ENCODE results near the gene ORM1. TPM values are rescaled to one million over a fixed set of nuclear protein-coding genes. Genes with fewer than 3 reads are reported as not detected.

ORM1 gene
- total RNA-seq, 2 experiments from 2014 or later, result not detected

- Histone ChIP-seq H3K36me3 (ENCODE audit: insufficient read depth, low read length) (no peaks in the 10 kb centered on the region), H3K4me3 (ENCODE audit: low read depth, low read length, poor library complexity, severe bottlenecking) (no peak overlapping the region), H3K4me1 (ENCODE audit: insufficient read depth, low read length, poor library complexity, severe bottlenecking) (no peaks in the 10 kb centered on the region), H3K9me2 (ENCODE audit: insufficient read depth, low read length) (no peaks in the 10 kb centered on the region), H3K27ac (ENCODE audit: low read depth, low read length, poor library complexity, severe bottlenecking) (no peak overlapping the region), H3K79me2 (ENCODE audit: insufficient read depth, low read depth, low read length) (no peaks in the 10 kb centered on the region), H2AFZ (ENCODE audit: low read length) (no peak overlapping the region), H3K4me2 (ENCODE audit: low read length) (no peak overlapping the region), H4K20me1 (ENCODE audit: insufficient read depth, low read length) (no peaks in the 10 kb centered on the region), H3K9me3 (ENCODE audit: low read length) (peaks cover 18% of the 10 kb centered on the region; the same call in 1 of the 2 replicates)
- ChIA-PET CTCF (ENCODE audit: unreplicated experiment) (no interaction called here), POLR2A (no interaction called here)
- TF ChIP-seq EZH2phosphoT487 (IDR thresholded peaks at IDR 0.05; ENCODE audit: borderline replicate concordance, low read depth, low read length) (no peak), CTCF (conservative IDR thresholded peaks at IDR 0.05; ENCODE audit: low read length) (no peak)
- intact Hi-C loops (cut with micrococcal nuclease; ENCODE audit: unreplicated experiment), result loop anchor here (5.0 kb wide), 1 partner anchor 137 kb away; the partner anchor contains the start of gene COL27A1
- BruUV-seq (replicated peaks), result no TSS peak
- DNase-seq (ENCODE audit: low spot score), result no peak
Measured at GRCh38 chr9:114294664-114295063, 28.2 kb upstream of the ORM1 start.

GRCh38 chr9:114296338-114296737, 26.6 kb upstream of the ORM1 start:
- Histone ChIP-seq H3K9me2 (ENCODE audit: insufficient read depth, low read length) (no peaks in the 10 kb centered on the region), H3K79me2 (ENCODE audit: insufficient read depth, low read depth, low read length) (no peaks in the 10 kb centered on the region), H3K4me1 (ENCODE audit: insufficient read depth, low read length, poor library complexity, severe bottlenecking) (no peaks in the 10 kb centered on the region), H3K4me2 (ENCODE audit: low read length) (no peak overlapping the region), H3K36me3 (ENCODE audit: insufficient read depth, low read length) (no peaks in the 10 kb centered on the region), H2AFZ (ENCODE audit: low read length) (no peak overlapping the region), H3K4me3 (ENCODE audit: low read depth, low read length, poor library complexity, severe bottlenecking) (no peak overlapping the region), H3K9me3 (ENCODE audit: low read length) (peaks cover 18% of the 10 kb centered on the region; the same call in 1 of the 2 replicates), H3K27ac (ENCODE audit: low read depth, low read length, poor library complexity, severe bottlenecking) (no peak overlapping the region), H4K20me1 (ENCODE audit: insufficient read depth, low read length) (no peaks in the 10 kb centered on the region)
- TF ChIP-seq CTCF (conservative IDR thresholded peaks at IDR 0.05; ENCODE audit: low read length) (no peak), EZH2phosphoT487 (IDR thresholded peaks at IDR 0.05; ENCODE audit: borderline replicate concordance, low read depth, low read length) (no peak)
- ChIA-PET POLR2A (no interaction called here), CTCF (ENCODE audit: unreplicated experiment) (no interaction called here)
- intact Hi-C loops (cut with micrococcal nuclease; ENCODE audit: unreplicated experiment), result no loop called here
- no peak for DNase-seq (ENCODE audit: low spot score)
- no TSS peak for BruUV-seq (replicated peaks)

- Histone ChIP-seq H4K20me1 (ENCODE audit: insufficient read depth, low read length) (no peaks in the 10 kb centered on the region), H3K79me2 (ENCODE audit: insufficient read depth, low read depth, low read length) (no peaks in the 10 kb centered on the region), H3K9me3 (ENCODE audit: low read length) (peaks cover 16% of the 10 kb centered on the region; the same call in 1 of the 2 replicates), H3K4me1 (ENCODE audit: insufficient read depth, low read length, poor library complexity, severe bottlenecking) (no peaks in the 10 kb centered on the region), H2AFZ (ENCODE audit: low read length) (no peak overlapping the region), H3K4me2 (ENCODE audit: low read length) (no peak overlapping the region), H3K27ac (ENCODE audit: low read depth, low read length, poor library complexity, severe bottlenecking) (no peak overlapping the region), H3K4me3 (ENCODE audit: low read depth, low read length, poor library complexity, severe bottlenecking) (no peak overlapping the region), H3K9me2 (ENCODE audit: insufficient read depth, low read length) (no peaks in the 10 kb centered on the region), H3K36me3 (ENCODE audit: insufficient read depth, low read length) (no peaks in the 10 kb centered on the region)
- DNase-seq (ENCODE audit: low spot score), result no peak
- intact Hi-C loops (cut with micrococcal nuclease; ENCODE audit: unreplicated experiment), result no loop called here
- BruUV-seq (replicated peaks), result no TSS peak
- ChIA-PET POLR2A (no interaction called here), CTCF (ENCODE audit: unreplicated experiment) (no interaction called here)
- no peak for TF ChIP-seq CTCF (conservative IDR thresholded peaks at IDR 0.05; ENCODE audit: low read length)
- no peak for TF ChIP-seq EZH2phosphoT487 (IDR thresholded peaks at IDR 0.05; ENCODE audit: borderline replicate concordance, low read depth, low read length)
Measured at GRCh38 chr9:114299286-114300152, 23.4 kb upstream of the ORM1 start.
